Measurements from ENCODE around the gene ADGB.

- TF ChIP-seq, protein P1, sequence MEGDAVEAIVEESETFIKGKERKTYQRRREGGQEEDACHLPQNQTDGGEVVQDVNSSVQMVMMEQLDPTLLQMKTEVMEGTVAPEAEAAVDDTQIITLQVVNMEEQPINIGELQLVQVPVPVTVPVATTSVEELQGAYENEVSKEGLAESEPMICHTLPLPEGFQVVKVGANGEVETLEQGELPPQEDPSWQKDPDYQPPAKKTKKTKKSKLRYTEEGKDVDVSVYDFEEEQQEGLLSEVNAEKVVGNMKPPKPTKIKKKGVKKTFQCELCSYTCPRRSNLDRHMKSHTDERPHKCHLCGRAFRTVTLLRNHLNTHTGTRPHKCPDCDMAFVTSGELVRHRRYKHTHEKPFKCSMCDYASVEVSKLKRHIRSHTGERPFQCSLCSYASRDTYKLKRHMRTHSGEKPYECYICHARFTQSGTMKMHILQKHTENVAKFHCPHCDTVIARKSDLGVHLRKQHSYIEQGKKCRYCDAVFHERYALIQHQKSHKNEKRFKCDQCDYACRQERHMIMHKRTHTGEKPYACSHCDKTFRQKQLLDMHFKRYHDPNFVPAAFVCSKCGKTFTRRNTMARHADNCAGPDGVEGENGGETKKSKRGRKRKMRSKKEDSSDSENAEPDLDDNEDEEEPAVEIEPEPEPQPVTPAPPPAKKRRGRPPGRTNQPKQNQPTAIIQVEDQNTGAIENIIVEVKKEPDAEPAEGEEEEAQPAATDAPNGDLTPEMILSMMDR (CRISPR knock-in tag; IDR thresholded peaks at IDR 0.05) = no peak
- TF ChIP-seq CEBPB (IDR thresholded peaks at IDR 0.05; ENCODE audit: borderline replicate concordance, low read depth, low read length) = no peak
- no peak for TF ChIP-seq CHD2 (IDR thresholded peaks at IDR 0.05; ENCODE audit: low read depth, low read length)
- no peak for TF ChIP-seq EZH2 (conservative IDR thresholded peaks at IDR 0.05; ENCODE audit: low read depth, low read length)
- TF ChIP-seq ZKSCAN8 (CRISPR knock-in tag; IDR thresholded peaks at IDR 0.05; ENCODE audit: borderline replicate concordance) = no peak
- TF ChIP-seq, protein P2, sequence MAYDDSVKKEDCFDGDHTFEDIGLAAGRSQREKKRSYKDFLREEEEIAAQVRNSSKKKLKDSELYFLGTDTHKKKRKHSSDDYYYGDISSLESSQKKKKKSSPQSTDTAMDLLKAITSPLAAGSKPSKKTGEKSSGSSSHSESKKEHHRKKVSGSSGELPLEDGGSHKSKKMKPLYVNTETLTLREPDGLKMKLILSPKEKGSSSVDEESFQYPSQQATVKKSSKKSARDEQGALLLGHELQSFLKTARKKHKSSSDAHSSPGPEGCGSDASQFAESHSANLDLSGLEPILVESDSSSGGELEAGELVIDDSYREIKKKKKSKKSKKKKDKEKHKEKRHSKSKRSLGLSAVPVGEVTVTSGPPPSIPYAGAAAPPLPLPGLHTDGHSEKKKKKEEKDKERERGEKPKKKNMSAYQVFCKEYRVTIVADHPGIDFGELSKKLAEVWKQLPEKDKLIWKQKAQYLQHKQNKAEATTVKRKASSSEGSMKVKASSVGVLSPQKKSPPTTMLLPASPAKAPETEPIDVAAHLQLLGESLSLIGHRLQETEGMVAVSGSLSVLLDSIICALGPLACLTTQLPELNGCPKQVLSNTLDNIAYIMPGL (CRISPR knock-in tag; IDR thresholded peaks at IDR 0.05; ENCODE audit: borderline replicate concordance in 1 of 2, low read depth in 1 of 2) = no peak
These were observed 52.7 kb downstream of the ADGB start for GRCh38 chr6:146651482-146651863.

All from HepG2 (cell line).